NOMO-1 (cell line): ENCODE results near the gene CDIPT.
"Not testable (repeated sequence)": the region's sequence is repeated elsewhere in the genome, so short reads cannot be mapped to it uniquely, and the experiment has no call there.

Experiments used
- DNase-seq, 2 experiments: peaks; one replicate each; lab custom pipeline; 2025; ENCODE audit not compliant: unreplicated experiment in 2 of 2; lab: John Stamatoyannopoulos, UW

CDIPT gene

GRCh38 chr16:29897333-29897732 lies 34.3 kb upstream of the CDIPT start:
- no peak for DNase-seq

GRCh38 chr16:29896841-29897240 lies 33.8 kb upstream of the CDIPT start:
- no peak for DNase-seq

- no peak for DNase-seq
Measured at GRCh38 chr16:29894352-29894751, 31.3 kb upstream of the CDIPT start.

- no peak for DNase-seq
Measured at GRCh38 chr16:29893553-29893952, 30.5 kb upstream of the CDIPT start.

GRCh38 chr16:29892458-29892813 lies 29.4 kb upstream of the CDIPT start:
- DNase-seq = no peak

- DNase-seq = peak; percentile 29 to 57
Measured at GRCh38 chr16:29891525-29892457, 28.8 kb upstream of the CDIPT start.

GRCh38 chr16:29889372-29889771 lies 26.3 kb upstream of the CDIPT start:
- DNase-seq = not testable (repeated sequence)

GRCh38 chr16:29883987-29884386 lies 21.0 kb upstream of the CDIPT start:
- DNase-seq = no peak

GRCh38 chr16:29881050-29881449 lies 18.0 kb upstream of the CDIPT start:
- no peak for DNase-seq

- DNase-seq = no peak
Measured at GRCh38 chr16:29878172-29878571, 15.1 kb upstream of the CDIPT start.

- no peak for DNase-seq
Measured at GRCh38 chr16:29877266-29877961, 14.4 kb upstream of the CDIPT start.

- DNase-seq = no peak
Measured at GRCh38 chr16:29876594-29877249, 13.7 kb upstream of the CDIPT start.

- no peak for DNase-seq
Measured at GRCh38 chr16:29876217-29876593, 13.2 kb upstream of the CDIPT start.

- no peak for DNase-seq
Measured at GRCh38 chr16:29875206-29875605, 12.2 kb upstream of the CDIPT start.

GRCh38 chr16:29873319-29873718 lies 10.3 kb upstream of the CDIPT start:
- DNase-seq = no peak

- DNase-seq = no peak
Measured at GRCh38 chr16:29871822-29872546, 9.0 kb upstream of the CDIPT start.

GRCh38 chr16:29869067-29869466 lies 6.0 kb upstream of the CDIPT start:
- DNase-seq = not testable (repeated sequence)

GRCh38 chr16:29868396-29869009 lies 5.5 kb upstream of the CDIPT start:
- no peak for DNase-seq

- no peak for DNase-seq
Measured at GRCh38 chr16:29864205-29864604, 1.2 kb upstream of the CDIPT start.

- DNase-seq = no peak
Measured at GRCh38 chr16:29863669-29863984, 601 bp upstream of the CDIPT start.
